Stimulated activated CD4-positive, alpha-beta T cell treated with anti-CD3 and anti-CD28 coated beads, Interleukin-4, amount 100 ng/mL, for 48 hours (primary cell): Measurements from ENCODE around the gene DAG1.
A peak's percentile ranks its signal among the peaks of the same experiment; 100 is the strongest.

Source experiments
- DNase-seq, 2 donors: peaks; one replicate each; pipeline ENCODE4 v3.0.0-alpha.2; 2020; ENCODE audit warnings: low read depth in 2 of 2

The DAG1 gene

DNA sequence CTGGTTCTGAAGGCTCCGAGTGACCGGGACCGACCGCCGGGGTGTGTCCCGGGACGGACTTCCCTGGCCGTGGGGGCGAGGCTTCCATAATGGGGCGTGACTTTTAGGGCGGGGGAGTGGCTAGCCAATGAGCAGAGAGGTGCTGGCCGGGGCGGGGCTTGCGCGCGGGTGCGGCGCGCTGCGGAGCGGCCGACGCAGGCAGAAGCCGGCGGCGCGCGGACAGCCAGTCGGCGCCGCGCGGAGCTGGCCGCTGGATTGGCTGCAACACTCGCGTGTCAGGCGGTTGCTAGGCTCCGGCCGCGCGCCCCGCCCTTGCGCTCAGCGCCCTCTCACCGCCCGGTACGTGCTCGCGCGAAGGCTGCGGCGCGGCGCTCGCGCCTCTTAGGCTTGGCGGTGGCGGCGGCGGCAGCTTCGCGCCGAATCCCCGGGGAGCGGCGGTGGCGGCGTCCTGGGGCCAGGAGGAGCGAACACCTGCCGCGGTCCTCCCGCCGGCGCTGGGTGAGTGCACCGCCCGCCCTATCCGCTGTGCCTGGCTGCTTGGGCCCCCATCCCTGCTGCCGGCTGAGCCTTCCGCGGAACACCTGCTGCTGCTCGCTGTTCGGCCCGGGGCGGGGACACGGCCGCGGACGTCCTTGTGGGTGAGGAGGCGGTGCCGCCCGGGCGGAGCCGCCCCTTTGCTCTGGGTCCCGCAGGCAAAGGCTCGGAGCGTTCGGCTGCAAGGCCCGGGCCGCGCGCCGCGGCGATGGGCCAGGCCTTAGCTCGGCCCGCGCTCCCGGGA lies at the start of gene DAG1:
DAG1 (plus strand) TSS at position 332 of the 778 bp plus-strand sequence. CDS start 40,268 bp downstream, outside the sequence.
- DNase-seq, result peak; percentile 94 to 95

DNA sequence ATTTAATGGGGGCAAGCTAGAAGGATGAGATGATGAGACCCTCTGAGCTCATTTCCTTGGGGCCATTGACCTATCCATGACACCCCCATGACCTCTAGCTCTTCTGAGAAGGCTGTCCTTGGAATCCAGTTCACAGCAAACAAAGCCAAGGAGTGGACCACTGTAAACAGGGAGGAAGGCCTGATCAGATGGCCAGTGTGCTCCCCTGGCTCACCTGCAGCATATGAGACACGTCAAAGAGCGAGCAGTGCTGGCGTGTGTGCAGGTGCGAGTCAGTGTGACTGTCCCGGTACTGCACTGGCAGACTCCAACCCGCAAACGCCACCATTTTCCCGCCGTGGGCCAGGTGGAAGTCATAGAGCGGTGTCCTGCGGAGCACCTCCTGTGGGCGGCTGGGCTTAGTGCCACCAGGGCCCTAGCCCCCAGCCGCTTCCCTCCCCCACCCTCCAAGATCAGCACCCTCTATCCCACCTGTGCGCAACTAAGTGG lies 48.1 kb upstream of the DAG1 start:
- DNase-seq, result no peak

DNA sequence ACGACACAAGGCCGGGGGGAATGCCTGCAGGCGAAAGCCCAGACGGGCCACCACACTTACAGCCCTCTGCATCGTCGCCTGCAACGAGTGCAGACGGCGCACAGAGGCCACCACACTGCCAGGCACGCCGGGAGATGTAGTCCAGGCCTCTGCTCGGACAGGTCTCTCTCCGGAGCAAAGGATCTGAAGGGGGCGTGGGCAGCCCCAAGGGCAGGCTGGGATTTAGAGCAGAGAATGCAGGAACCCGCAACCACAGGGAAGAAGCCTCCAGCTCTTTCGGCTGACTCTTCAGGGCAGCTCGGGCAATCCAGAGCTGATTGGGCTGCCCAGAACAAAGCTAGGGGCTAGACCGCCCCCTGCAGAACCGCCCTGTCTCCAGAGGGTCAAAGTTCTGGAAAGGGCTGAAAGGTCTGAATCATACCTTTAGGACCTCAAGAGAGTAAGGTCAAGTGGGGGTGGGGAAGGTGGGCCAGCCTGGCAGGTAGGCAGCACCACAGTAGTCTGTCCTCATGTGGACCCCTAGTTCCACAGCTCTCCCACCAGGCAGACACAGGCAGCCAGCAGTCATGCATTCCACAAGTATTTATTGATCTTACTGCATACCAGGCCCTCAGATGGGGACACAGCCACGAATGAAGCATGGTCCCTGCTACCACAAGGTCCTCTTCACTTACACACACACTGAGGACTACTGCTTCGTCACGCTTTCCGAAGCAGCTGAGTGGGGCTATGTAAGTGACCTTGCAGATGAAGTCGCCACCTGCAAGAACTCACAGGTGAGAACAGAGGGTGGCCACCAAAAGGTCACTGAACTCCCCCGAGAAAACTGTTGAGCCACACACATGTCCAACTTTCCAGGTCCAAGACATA lies 47.5 kb upstream of the DAG1 start, which contains the start of gene AMT:
AMT (minus strand) TSS at position 95 of the 870 bp plus-strand sequence; CDS start at position 72, 23 bp downstream.
- DNase-seq, result no peak

DNA sequence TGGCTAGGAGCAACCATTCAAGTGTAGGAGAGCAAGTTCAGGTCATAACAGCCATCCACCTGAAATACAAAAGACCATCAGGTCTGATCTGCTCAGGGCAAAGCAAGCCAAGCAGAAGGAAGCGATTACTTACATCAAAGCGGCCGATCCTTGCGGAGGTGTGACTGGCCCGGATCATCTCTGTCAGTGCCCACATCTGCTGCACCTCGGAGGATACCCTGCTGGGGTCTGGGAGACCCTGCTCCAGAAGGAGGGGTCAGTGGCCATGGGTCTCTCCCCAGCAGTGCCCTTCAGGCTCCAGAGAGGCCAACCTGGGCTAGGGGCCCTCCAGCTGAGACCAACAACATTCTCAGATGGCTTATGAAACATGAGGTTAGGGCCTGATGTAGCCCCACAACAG lies 45.3 kb upstream of the DAG1 start:
- DNase-seq, result no peak

DNA sequence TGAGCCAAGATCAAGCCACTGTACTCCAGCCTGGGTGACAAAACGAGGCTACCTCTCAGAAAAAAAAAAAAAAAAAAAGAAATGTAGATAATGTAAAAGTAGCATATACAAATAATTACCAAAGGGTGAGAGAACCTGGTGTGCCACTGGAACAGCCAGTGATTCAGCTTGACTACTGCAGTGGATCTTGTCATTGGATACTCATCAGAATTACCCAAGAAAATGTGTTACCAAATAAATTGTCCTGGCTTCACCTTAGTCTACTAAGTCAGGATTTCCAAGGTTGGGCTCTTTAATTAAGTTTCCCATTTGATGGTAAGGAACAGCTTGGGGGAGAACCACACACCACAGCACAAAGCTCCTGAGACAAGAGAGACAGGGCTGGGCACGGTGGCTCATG lies 42.5 kb upstream of the DAG1 start:
- DNase-seq, result no peak

DNA sequence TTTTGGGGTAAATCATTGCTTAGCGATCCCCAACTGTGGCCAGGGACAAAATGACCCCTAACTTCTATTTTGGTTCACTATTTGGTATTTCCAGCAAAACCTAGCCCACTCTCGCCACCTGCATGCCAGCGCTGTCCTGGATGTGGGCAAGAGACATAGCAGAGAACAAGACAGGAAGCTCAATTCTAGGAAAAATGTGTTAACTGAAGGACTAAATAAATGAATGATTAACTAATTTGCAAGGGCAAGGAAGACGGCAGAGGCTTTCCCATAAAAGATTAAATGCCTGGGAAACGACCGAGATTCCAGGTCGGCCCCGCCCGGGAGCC lies 41.4 kb upstream of the DAG1 start:
- no peak for DNase-seq

DNA sequence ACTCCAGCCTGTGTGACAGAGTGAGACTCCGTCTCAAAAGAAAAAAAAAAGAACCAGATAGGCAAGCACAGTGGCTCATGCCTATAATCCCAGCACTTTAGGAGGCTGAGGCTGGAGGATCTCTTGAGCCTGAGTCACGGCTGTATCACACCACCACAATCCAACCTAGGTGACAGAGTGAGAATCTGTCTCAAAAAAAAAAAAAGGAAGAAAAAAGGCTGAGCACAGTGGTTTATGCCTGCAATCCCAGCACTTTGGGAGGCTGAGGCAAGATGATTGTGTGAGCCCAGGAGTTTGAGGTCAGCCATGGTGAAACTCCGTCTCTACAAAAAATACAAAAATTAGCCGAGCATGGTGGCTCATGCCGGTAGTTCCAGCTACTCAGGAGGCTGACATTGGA lies 35.3 kb upstream of the DAG1 start:
- no peak for DNase-seq

DNA sequence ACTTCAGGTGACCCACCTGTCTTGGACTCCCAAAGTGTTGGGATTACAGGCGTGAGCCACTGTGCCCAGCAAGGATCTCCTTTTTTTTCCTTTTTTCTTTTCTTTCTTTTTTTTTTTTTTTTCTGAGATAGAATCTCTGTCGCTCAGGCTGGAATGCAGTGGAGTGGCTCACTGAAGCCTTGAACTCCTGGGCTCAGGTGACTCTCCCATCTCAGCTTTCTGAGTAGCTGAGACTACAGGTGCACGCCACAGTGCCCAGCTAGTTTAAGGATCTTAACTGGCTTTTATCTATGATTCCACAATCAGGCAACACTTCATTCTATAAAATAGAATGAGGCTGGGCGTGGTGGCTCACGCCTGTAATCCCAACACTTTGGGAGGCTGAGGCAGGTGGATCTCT lies 24.7 kb upstream of the DAG1 start:
- no peak for DNase-seq

DNA sequence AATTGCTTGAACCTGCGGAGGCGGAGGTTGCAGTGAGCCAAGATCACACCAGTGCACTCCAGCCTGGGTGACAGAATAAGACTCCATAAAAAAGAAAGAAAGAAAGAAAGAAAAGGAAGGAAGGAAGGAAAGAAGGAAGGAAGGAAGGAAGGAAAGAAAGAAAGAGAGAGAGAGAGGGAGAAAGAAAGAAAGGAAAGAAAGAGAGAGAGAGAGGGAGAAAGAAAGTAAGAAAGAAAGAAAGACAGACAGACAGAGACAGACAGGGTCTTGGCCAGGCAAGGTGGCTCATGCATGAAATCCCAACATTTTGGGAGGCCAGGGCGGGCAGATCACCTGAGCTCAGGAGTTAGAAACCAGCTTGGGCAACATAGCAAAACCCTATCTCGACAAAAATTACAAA lies 16.4 kb upstream of the DAG1 start:
- DNase-seq, result no peak

DNA sequence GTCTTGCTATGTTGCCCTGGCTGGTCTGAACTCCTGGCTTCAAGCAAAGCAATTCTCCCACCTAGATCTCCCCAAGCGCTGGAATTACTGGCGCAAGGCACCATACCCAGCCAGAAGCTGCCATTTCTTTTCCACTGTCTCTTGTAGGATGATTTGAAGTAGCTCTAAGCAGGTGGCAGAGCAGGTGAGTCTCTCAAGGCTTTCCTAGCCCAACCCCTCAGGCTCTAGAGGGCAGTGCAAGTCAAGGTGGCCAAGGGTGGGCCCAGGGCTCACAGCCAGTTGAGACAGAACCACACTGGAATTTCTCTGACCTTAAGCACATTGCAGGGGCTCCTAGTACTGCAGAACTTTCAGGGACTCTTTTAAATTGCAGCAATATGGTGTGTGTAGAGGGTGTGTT lies 15.6 kb upstream of the DAG1 start:
- no peak for DNase-seq

DNA sequence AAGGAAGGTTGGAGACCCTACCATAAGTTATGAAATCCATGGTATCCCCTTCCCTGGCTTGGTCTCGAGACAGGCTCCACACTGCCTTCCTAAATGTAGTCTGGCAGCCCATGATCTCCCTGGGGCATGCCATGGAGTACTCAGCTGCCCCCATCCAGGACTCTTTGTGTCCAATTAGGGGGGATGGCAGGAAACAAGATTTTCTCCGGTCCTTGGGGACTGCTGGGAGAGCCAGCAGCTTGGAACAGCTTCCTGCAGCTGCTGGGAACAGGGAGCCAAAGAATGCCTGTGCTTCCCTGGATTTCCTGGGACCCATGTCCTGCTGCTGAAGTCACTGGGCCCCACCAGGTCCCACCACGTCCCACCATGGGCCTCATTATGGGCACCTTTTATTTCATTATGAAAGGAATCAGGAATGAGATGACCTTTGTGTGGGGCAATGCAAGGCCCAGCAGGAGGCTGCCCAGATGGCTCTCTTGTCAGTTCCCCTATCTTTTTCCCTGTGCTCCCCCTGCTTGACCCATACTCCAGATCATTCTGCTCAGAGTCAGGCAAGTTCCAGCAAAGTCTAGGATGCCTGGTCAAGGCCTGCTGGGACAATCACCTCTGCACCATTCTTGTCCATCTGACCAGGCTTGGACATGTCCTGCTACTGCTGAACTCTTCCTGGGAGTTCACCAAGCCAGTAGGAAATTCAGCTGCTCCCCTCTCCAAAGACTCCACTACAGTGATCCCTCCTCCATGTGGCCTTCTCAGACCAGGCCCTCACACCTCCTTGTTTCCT lies 15.0 kb upstream of the DAG1 start:
- no peak for DNase-seq

DNA sequence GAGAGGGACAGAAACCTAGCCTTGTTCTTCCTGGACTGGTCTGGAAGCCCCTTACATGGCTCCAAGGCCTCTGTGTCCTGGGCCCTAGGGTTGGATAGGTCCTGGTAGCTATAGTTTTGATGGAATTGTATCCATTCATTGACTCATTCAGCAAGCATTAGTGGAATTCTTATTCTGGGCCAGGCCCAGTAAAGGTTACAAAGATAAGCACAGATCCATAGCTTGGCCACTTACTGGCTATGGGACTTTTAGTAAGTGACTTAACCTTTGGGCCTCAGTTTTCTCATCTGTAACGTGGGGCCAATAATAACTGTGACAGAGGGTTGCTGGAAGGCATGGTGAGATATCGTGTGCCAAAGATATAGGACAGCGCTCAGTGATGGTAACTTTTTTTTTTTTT lies 13.6 kb upstream of the DAG1 start:
- DNase-seq, result no peak

DNA sequence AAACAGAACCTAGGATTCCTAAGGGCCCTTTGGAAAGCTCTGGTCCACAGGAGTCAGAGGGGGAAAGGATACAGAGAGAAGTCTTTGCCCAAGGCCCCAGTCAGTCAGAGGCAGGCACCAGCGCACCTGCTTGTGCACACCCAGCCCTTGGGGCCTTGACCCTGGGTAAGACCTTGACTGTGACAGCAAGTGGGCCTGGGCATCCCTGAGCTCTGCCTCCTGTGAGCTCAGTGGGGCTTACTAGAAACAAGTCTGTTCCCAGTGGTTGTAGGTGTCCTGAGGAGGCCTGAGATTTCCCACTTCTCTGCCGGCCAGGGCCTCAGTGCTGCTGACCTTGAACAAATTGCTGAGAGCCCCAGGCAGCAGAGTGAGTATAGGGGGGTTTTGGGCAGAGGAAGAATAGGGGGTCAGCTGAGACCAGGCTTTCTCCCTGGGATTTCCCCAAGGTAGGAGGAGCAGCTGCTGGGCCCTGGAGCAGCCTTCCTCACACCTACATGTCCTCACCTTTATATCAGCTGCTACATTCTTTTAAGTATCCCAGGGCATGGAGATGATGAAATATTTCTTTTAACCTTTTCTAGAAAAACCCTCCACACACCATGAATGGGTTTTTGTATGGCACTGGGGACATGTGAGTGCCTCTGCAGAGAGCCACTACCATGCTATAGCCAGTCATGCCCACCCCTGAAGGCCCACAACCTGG lies 9.7 kb upstream of the DAG1 start:
- no peak for DNase-seq

DNA sequence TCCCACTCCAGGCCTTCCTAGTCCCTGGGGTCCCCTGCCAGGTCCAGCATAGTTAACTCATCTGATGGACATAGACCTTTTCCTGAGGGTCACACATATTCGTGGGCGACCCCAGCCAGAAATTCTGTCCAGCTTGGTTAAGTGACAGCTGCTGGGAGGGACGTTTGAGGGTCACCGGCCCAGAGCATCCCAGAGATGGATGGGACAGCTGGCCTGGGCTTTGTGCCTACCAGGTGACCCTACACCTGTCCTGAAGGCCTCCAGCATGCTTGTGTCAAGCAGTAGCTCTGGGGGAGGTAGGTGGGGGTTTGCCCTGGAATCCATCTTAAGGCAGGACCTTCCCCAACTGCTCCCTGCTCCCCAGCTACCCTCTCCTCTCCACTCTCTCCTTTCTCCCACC lies 9.1 kb upstream of the DAG1 start:
- no peak for DNase-seq

DNA sequence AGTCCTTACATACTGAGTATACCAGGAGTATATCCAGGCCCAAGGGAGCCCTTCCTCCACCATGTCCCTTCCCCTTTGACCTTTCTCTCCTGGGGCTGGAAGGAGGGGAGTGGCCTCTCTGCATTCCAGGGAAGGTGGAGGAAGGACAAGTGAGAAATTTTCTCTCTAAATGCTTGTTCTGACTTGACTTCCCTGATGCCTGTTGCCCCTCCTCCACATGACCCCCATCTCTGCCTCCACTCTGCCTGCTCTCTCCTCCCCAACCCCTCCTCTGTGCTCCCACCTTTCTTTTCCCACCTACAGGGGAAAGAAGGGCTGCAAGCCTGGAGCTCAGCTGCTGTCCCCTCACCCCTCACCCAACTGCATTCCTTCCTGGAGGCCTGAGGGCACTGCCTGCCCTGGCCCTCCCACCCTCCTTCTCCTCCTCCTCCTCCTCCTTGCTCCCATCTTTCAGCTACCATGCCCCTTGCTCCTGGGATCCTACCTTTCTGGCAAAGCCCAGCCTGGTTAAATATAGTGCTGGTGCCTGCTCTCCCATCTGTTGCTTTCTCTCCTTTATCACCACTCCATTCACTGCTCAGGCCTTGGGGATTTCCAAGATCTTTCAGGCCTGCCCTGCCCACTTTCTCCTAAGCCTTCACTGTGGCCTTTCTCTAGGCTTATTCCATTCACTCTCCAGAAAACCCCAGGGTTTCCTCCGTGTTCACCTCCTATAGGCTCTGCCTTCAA lies 8.5 kb upstream of the DAG1 start:
- no peak for DNase-seq

DNA sequence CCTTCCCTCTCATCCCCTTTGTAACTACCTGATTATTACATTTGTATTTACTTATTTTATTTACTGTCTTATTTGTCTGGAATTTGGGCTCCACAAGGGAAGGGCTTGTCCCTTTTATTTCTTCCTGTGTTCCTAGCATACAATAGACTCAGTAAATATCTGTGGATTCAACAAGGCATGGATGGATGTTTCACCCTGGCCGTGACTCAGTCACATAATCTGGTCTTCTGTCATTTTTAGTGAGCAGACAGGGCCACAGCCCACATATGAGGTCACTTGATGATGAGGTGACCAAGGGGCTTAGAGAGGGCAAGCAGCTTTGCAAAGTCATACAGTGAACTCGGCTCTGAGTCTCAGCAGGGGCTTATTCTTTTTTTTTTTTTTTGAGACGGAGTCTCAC lies 7.8 kb upstream of the DAG1 start:
- DNase-seq, result no peak

DNA sequence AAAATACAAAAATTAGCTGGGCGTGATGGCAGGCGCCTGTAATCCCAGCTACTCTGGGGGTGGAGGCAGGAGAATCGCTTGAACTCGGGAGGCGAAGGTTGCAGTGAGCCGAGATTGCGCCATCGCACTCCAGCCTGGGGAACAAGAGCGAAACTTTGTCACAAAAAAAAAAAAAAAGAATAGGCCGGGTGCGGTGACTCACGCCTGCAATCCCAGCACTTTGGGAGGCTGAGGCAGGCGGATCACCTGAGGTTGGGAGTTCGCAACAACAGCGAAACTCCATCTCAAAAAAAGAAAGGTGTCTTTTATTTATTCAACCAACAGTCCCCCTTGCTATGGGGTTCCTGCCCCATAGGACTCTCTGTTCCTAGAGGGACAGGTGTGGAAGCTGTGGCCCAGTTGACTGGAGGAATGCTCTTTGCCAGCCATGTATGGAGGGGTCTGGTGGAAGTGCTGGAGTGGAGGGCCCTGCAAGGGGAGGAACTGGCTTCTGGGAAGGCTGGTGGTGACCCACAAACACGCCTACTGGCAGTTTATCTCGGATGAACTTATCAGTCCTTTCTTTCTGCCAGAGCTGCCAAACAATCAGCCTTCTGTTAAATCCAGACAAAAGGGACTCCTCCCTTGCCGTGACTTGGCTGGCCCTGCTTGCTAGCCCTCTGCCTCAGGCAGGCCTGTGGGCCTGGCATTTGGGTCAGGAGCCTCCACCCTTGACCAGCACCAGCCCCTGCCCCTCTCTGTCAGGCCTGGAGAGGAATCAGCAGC lies 4.6 kb upstream of the DAG1 start:
- DNase-seq, result no peak

DNA sequence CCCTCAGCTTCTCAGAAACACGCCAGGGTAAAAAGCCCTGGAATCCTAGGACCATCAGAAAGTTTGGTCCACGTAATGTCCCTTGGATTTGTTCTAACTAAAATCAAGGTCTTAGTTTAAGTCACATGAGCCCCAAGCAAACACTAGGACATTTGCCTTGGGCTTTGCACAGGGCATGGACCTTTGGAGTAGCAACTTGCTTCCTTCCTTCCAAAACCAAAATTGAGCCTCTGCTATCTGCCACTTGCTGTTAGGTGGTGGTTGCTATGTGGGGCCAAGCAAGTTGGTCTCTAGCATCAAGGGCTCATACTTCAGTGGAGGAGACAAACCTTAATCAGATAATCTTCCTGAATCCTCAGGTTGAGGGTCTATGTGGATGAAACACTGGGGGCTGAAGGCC lies 4.0 kb upstream of the DAG1 start:
- DNase-seq, result no peak

DNA sequence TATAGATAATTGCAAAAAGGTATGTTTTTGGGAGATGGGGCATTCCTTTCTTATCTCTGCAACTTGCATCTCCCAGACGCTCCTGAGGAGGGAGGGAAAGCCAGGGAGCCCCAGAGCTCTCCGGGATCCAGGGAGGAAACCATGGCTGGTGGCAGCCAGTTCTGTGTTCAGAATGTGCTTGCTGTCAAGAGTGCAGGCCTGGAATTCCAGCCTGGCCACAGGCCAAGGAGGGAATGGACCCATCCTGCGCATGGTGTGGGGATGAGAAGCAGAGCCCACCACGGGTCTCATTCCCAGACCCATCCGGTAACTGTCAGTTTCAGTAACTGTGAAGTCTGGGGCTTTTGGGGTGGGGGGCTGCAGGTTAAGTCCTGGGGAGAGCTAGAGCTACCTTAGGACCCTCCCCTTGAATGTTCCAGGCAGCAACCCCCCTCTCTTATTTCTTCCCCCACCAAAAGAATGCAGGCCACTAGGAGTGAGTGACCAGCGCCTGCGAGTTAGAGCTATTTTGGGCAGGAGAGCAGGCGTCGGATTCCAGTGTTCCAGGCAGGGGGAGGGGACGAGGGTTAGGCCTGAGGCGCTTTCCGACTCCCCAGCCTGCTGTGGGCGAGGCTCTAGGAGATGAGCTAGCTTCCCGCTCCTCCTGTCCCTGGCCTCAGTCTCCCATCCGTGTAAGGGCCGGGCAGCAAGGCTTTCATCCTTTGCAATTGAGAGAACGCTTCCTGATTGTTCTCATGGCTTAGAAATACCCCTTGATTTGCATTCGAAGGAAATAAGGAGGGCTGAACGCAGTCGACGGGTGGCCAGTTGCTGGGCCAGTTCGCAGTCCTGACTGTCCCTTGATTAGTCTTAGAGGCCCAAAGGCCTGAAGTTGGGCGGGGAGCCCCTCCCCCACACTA lies 781 bp upstream of the DAG1 start:
- DNase-seq, result no peak
